CD4-positive, alpha-beta T cell (primary cell): Measurements from ENCODE around the gene CFAP70. TPM values are rescaled to one million over a fixed set of nuclear protein-coding genes. Genes with fewer than 3 reads are reported as not detected.

Source experiments
- ATAC-seq: fragments of 200-7000 bp; cut with Tn5 transposase; one replicate; pipeline ENCODE4 v1.10.0; 2022; ENCODE audit warnings: mild to moderate bottlenecking; ENCODE audit not compliant: poor library complexity
- CTCF ChIA-PET: fragments of 350-600 bp; sonication (Branson Sonifier 250); formaldehyde crosslinking; loops from one replicate; lab custom pipeline; 2021; ENCODE audit warnings: antibody characterized with exemption, inconsistent platforms; lab: Charles Lee
- POLR2A ChIA-PET: fragments of 350-600 bp; sonication (Branson Sonifier 250); formaldehyde crosslinking; loops from one replicate; lab custom pipeline; 2021; ENCODE audit warnings: antibody characterized with exemption, inconsistent platforms; lab: Charles Lee
- DNase-seq, 14 experiments: peaks; one replicate each; pipeline ENCODE4 v3.0.0-alpha.2; 2013 to 2020; ENCODE audit warnings: mixed read lengths in 2 of 14
- H3K27ac ChIP-seq, 2 donors: one replicate each; pipeline versions ENCODE4 v1.5.1 to v1.7.0; 2013; ENCODE audit warnings: low read length in 2 of 2, low read depth in 1 of 2, mild to moderate bottlenecking in 1 of 2
- H3K27me3 ChIP-seq, 2 experiments: 1 replicate in 1 of 2; 2 replicates in 1 of 2; pipeline versions ENCODE4 v1.6.1 to v1.7.0; 2013; ENCODE audit warnings: low read length in 2 of 2, control low read depth in 1 of 2, mild to moderate bottlenecking in 1 of 2, moderate library complexity in 1 of 2; ENCODE audit not compliant: insufficient read depth in 2 of 2, control insufficient read depth in 1 of 2
- H3K36me3 ChIP-seq: one replicate; pipeline ENCODE4 v1.6.1; 2013; ENCODE audit warnings: low read length, control low read depth; ENCODE audit not compliant: insufficient read depth
- H3K4me1 ChIP-seq: one replicate; pipeline ENCODE4 v1.6.1; 2013; ENCODE audit warnings: low read length, control low read depth; ENCODE audit not compliant: insufficient read depth
- H3K4me3 ChIP-seq: one replicate; pipeline ENCODE4 v1.5.1; 2013; ENCODE audit warnings: mild to moderate bottlenecking, low read length, moderate library complexity
- H3K9me3 ChIP-seq, 2 experiments: 1 replicate in 1 of 2; 2 replicates in 1 of 2; pipeline versions ENCODE4 v1.6.1 to v1.7.0; 2013; ENCODE audit warnings: low read length in 2 of 2, mild to moderate bottlenecking in 2 of 2, control low read depth in 1 of 2, moderate library complexity in 1 of 2; ENCODE audit not compliant: control insufficient read depth in 1 of 2, insufficient read depth in 1 of 2
- H3K27ac Mint-ChIP-seq: one replicate; pipeline ENCODE4 v1.8.0; 2020; ENCODE audit warnings: mixed read lengths
- H3K27me3 Mint-ChIP-seq: one replicate; pipeline ENCODE4 v1.8.0; 2021; ENCODE audit warnings: mixed read lengths
- H3K36me3 Mint-ChIP-seq: one replicate; pipeline ENCODE4 v1.8.0; 2021; ENCODE audit warnings: low read depth, mixed read lengths
- H3K4me1 Mint-ChIP-seq: one replicate; pipeline ENCODE4 v1.8.0; 2021; ENCODE audit warnings: low read depth, mixed read lengths
- H3K4me3 Mint-ChIP-seq: one replicate; pipeline ENCODE4 v1.8.0; 2020; ENCODE audit warnings: mild to moderate bottlenecking, mixed read lengths
- H3K9me3 Mint-ChIP-seq: one replicate; pipeline ENCODE4 v1.8.0; 2020; ENCODE audit warnings: mixed read lengths
- intact Hi-C, 2 experiments: fragments of 100-400 bp; cut with DNase I in 1 of 2; cut with micrococcal nuclease in 1 of 2; formaldehyde crosslinking; loops; one replicate each; pipeline versions ENCODE4 v1.15.1 to v1.9.0; 2023 to 2025; cut with DNase I, micrococcal nuclease
- total RNA-seq, 174 experiments: library from RNA in 2 of 174; stranded (reverse) in 2 of 174; gene quantifications; one replicate each; pipeline ENCODE4 v1.2.3 and lab custom pipeline; 2021 to 2026
- TF ChIP-seq, protein P1 (sequence below): fragments of 200-600 bp; IDR thresholded peaks from one replicate; pipeline ENCODE4 v1.8.0; 2022; ENCODE audit warnings: antibody characterized with exemption, mild to moderate bottlenecking

CFAP70 gene
- total RNA-seq, 2 experiments from 2014 or later = 2.6 TPM

DNA sequence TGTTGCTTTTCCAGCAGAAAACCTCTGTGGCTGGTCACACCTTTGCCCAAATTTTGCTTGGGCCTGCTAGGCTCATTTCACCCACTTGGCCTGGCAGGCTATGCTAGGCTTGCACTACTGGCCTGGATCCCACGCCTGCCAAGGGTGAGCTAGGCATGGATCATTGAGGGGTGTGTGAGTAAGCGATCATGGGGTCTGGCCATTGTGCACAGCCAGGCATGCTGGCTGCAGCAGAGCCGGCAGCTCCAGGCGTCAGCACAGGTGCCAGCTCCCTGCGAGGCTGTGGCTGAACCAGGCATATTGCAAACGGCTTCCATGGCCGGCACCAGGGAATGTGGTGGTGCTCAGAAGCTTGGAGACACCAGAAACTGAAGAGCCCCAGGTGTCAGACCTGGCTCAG is 19.2 kb downstream of the CFAP70 start:
- Mint-ChIP-seq H3K27ac (no peak overlapping the region), H3K36me3 (no peaks in the 10 kb centered on the region), H3K9me3 (no peaks in the 10 kb centered on the region), H3K4me1 (no peaks in the 10 kb centered on the region), H3K27me3 (no peaks in the 10 kb centered on the region), H3K4me3 (no peak overlapping the region)
- ChIA-PET POLR2A (interaction anchor here (0.5 kb wide), 1 partner anchor 233 kb away, joined by 3 read pairs; no protein-coding TSS in a partner anchor), CTCF (no interaction called here)
- TF ChIP-seq, protein P1, sequence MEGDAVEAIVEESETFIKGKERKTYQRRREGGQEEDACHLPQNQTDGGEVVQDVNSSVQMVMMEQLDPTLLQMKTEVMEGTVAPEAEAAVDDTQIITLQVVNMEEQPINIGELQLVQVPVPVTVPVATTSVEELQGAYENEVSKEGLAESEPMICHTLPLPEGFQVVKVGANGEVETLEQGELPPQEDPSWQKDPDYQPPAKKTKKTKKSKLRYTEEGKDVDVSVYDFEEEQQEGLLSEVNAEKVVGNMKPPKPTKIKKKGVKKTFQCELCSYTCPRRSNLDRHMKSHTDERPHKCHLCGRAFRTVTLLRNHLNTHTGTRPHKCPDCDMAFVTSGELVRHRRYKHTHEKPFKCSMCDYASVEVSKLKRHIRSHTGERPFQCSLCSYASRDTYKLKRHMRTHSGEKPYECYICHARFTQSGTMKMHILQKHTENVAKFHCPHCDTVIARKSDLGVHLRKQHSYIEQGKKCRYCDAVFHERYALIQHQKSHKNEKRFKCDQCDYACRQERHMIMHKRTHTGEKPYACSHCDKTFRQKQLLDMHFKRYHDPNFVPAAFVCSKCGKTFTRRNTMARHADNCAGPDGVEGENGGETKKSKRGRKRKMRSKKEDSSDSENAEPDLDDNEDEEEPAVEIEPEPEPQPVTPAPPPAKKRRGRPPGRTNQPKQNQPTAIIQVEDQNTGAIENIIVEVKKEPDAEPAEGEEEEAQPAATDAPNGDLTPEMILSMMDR = no peak
- H3K36me3 ChIP-seq = no peaks in the 10 kb centered on the region
- intact Hi-C loops = no loop called here
- no peaks in the 10 kb centered on the region for H3K4me1 ChIP-seq
- ATAC-seq (no peak), DNase-seq (no peak)
- H3K4me3 ChIP-seq = no peak overlapping the region
- H3K27me3 ChIP-seq = no peaks in the 10 kb centered on the region
- H3K27ac ChIP-seq = no peak overlapping the region
- no peaks in the 10 kb centered on the region for H3K9me3 ChIP-seq

DNA sequence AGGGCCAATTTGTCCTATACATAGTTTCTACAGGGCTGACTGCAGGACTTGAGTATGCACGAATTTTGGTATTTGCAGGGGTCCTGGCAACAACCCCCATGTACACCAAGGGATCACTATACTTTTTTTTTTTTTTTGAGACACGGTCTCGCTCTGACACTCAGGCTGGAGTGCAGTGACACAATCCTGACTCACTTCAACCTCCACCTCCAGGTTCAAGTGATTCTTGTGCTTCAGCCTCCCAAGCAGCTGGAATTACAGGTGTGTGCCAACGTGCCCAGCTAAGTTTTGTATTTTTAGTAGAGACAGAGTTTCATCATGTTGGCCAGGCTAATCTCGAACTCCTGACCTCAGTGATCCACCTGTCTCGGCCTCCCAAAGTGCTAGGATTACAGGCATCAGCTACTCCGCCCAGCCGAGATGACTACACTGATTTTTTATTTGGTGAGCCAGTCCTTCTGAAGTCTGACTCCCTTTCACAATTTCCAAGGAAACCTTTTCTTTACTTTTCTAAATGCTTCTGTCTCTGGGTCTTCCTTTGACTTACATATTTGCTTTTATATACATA is 19.8 kb downstream of the CFAP70 start:
- CTCF ChIA-PET = no interaction called here
- Mint-ChIP-seq H3K4me1 (no peaks in the 10 kb centered on the region), H3K4me3 (no peak overlapping the region), H3K36me3 (no peaks in the 10 kb centered on the region), H3K9me3 (no peaks in the 10 kb centered on the region), H3K27ac (no peak overlapping the region), H3K27me3 (no peaks in the 10 kb centered on the region)
- Histone ChIP-seq H3K9me3 (no peaks in the 10 kb centered on the region), H3K36me3 (no peaks in the 10 kb centered on the region), H3K27ac (no peak overlapping the region), H3K4me1 (no peaks in the 10 kb centered on the region), H3K27me3 (no peaks in the 10 kb centered on the region), H3K4me3 (no peak overlapping the region)
- no peak for ATAC-seq
- no peak for DNase-seq
- TF ChIP-seq, protein P1 = no peak
- intact Hi-C loops = no loop called here
- POLR2A ChIA-PET = no interaction called here

DNA sequence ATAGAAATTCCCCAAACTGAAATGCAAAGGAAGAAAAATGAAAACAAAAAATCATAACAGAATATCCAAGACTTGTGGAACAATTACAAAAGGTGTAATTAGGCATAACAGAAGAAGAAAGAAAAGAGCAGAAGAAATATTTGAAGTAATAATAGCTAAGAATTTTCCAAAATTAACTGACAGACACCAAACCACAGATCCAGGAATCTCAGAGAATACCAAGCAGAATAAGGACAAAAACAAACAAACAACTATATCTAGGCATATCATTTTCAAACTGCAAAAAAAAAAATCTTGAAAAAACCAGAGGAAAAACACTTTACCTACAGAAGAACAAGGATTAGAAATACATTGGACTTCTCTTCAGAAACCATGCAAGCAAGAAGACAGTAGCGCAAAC is 25.5 kb downstream of the CFAP70 start:
- POLR2A ChIA-PET = no interaction called here
- no peak overlapping the region for H3K4me3 Mint-ChIP-seq

More for the DNA sequence above, 25.5 kb downstream of the CFAP70 start:
- intact Hi-C loops = no loop called here
- Mint-ChIP-seq H3K27ac (no peak overlapping the region), H3K36me3 (no peaks in the 10 kb centered on the region), H3K27me3 (no peaks in the 10 kb centered on the region), H3K9me3 (no peaks in the 10 kb centered on the region), H3K4me1 (no peaks in the 10 kb centered on the region)
- no peak overlapping the region for H3K4me3 ChIP-seq
- ATAC-seq (no peak), DNase-seq (no peak)
- H3K9me3 ChIP-seq = no peaks in the 10 kb centered on the region
- H3K4me1 ChIP-seq = no peaks in the 10 kb centered on the region
- H3K36me3 ChIP-seq = no peaks in the 10 kb centered on the region
- TF ChIP-seq, protein P1 = no peak
- H3K27ac ChIP-seq = no peak overlapping the region
- CTCF ChIA-PET = no interaction called here
- H3K27me3 ChIP-seq = no peaks in the 10 kb centered on the region
